COR-L47 (cell line): ENCODE data around the gene ST3GAL4.
A peak's percentile ranks its signal among the peaks of the same experiment; 100 is the strongest.
"Not testable (repeated sequence)": the region's sequence is repeated elsewhere in the genome, so short reads cannot be mapped to it uniquely, and the experiment has no call there.

Experiments used
- DNase-seq: peaks from one replicate; lab custom pipeline; 2025; lab: John Stamatoyannopoulos, UW

The ST3GAL4 gene

GRCh38 chr11:126346946-126347345 is 8.5 kb upstream of the ST3GAL4 start:
- DNase-seq, result not testable (repeated sequence)

- no peak for DNase-seq
These were observed 7.5 kb upstream of the ST3GAL4 start for GRCh38 chr11:126347751-126348668.

GRCh38 chr11:126348806-126349582 is 6.5 kb upstream of the ST3GAL4 start:
- DNase-seq, result no peak

GRCh38 chr11:126350836-126351235 is 4.7 kb upstream of the ST3GAL4 start:
- DNase-seq, result no peak

GRCh38 chr11:126352163-126352562 is 3.3 kb upstream of the ST3GAL4 start:
- DNase-seq, result no peak

- no peak for DNase-seq
These were observed 2.3 kb upstream of the ST3GAL4 start for GRCh38 chr11:126352934-126353801.

- no peak for DNase-seq
These were observed 709 bp upstream of the ST3GAL4 start for GRCh38 chr11:126354631-126355323.

GRCh38 chr11:126355926-126356897 is 726 bp downstream of the ST3GAL4 start:
- DNase-seq, result no peak

GRCh38 chr11:126357055-126357962 is 1.8 kb downstream of the ST3GAL4 start:
- no peak for DNase-seq

GRCh38 chr11:126357969-126358762 is 2.7 kb downstream of the ST3GAL4 start:
- DNase-seq, result no peak

GRCh38 chr11:126358763-126359160 is 3.3 kb downstream of the ST3GAL4 start:
- no peak for DNase-seq

- peak; percentile 83 for DNase-seq
These were observed 4.1 kb downstream of the ST3GAL4 start for GRCh38 chr11:126359431-126360048.

- DNase-seq, result no peak
These were observed 4.6 kb downstream of the ST3GAL4 start for GRCh38 chr11:126360049-126360446.

GRCh38 chr11:126361400-126361799 is 5.9 kb downstream of the ST3GAL4 start:
- no peak for DNase-seq

GRCh38 chr11:126362879-126363655 is 7.6 kb downstream of the ST3GAL4 start:
- no peak for DNase-seq

- no peak for DNase-seq
These were observed 8.3 kb downstream of the ST3GAL4 start for GRCh38 chr11:126363706-126364248.

GRCh38 chr11:126364735-126365134 is 9.2 kb downstream of the ST3GAL4 start:
- not testable (repeated sequence) for DNase-seq
